MM.1S (cell line): Measurements from ENCODE around the gene DOK6.
"Not testable (repeated sequence)": the region's sequence is repeated elsewhere in the genome, so short reads cannot be mapped to it uniquely, and the experiment has no call there.

Experiments
- DNase-seq: peaks from one replicate; pipeline ENCODE4 v3.0.0-alpha.2; 2015
- H2AFZ ChIP-seq: fragments of 300-600 bp; sonication (generic); 2 replicates; pipeline ENCODE4 v1.6.0; 2016; ENCODE audit warnings: antibody characterized with exemption, low read length
- H3F3A ChIP-seq: fragments of 300-600 bp; sonication (generic); 2 replicates; pipeline ENCODE4 v1.6.1; 2016; ENCODE audit warnings: mild to moderate bottlenecking, antibody characterized with exemption, low read length, moderate library complexity, mixed read lengths; ENCODE audit not compliant: insufficient read depth
- H3K27ac ChIP-seq: fragments of 300-600 bp; sonication (generic); 2 replicates; pipeline ENCODE4 v1.5.1; 2016; ENCODE audit warnings: mild to moderate bottlenecking, low read length
- H3K27me3 ChIP-seq: fragments of 300-600 bp; sonication (generic); replicated peaks from 2 replicates; pipeline ENCODE4 v1.6.0; 2016; ENCODE audit warnings: low read length; ENCODE audit not compliant: insufficient read depth
- H3K36me3 ChIP-seq: fragments of 300-600 bp; sonication (generic); replicated peaks from 2 replicates; pipeline ENCODE4 v1.6.1; 2016; ENCODE audit warnings: mild to moderate bottlenecking, low read length, mixed read lengths; ENCODE audit not compliant: insufficient read depth
- H3K4me1 ChIP-seq: fragments of 300-600 bp; sonication (generic); 2 replicates; pipeline ENCODE4 v1.6.1; 2016; ENCODE audit warnings: low read length, mixed read lengths
- H3K4me2 ChIP-seq: fragments of 300-600 bp; sonication (generic); 2 replicates; pipeline ENCODE4 v1.6.0; 2016; ENCODE audit warnings: low read depth, low read length
- H3K4me3 ChIP-seq: fragments of 300-600 bp; sonication (generic); 2 replicates; pipeline ENCODE4 v1.5.1; 2016; ENCODE audit warnings: low read length, mixed read lengths
- H3K79me2 ChIP-seq: fragments of 300-600 bp; sonication (generic); 2 replicates; pipeline ENCODE4 v1.6.1; 2016; ENCODE audit warnings: mixed run types, low read length, mixed read lengths
- H3K9ac ChIP-seq: fragments of 300-600 bp; sonication (generic); 2 replicates; pipeline ENCODE4 v1.6.1; 2016; ENCODE audit warnings: low read length, mixed read lengths
- H3K9me2 ChIP-seq: fragments of 300-600 bp; sonication (generic); replicated peaks from 2 replicates; pipeline ENCODE4 v1.6.1; 2016; ENCODE audit warnings: mild to moderate bottlenecking, low read length, mixed read lengths; ENCODE audit not compliant: insufficient read depth
- H3K9me3 ChIP-seq: fragments of 300-600 bp; sonication (generic); replicated peaks from 2 replicates; pipeline ENCODE4 v1.6.1; 2016; ENCODE audit warnings: mild to moderate bottlenecking, low read length, mixed read lengths; ENCODE audit not compliant: insufficient read depth
- H4K20me1 ChIP-seq: fragments of 300-600 bp; sonication (generic); 2 replicates; pipeline ENCODE4 v1.6.1; 2016; ENCODE audit warnings: mild to moderate bottlenecking, low read length, moderate library complexity, mixed read lengths; ENCODE audit not compliant: insufficient read depth
- EZH2 ChIP-seq: fragments of 300-600 bp; sonication (generic); optimal IDR thresholded peaks from 2 replicates; pipeline ENCODE3; 2017; ENCODE audit warnings: low read depth, mild to moderate bottlenecking, antibody characterized with exemption, low read length, mixed read lengths
- EZH2phosphoT487 ChIP-seq: fragments of 300-600 bp; sonication (generic); IDR thresholded peaks from 2 replicates; pipeline ENCODE4 v1.6.1; 2018; ENCODE audit warnings: antibody characterized with exemption, low read length
- TF ChIP-seq, protein P1 (sequence below): fragments of 300-600 bp; sonication (generic); IDR thresholded peaks from 2 replicates; pipeline ENCODE4 v1.5.1; 2016; ENCODE audit warnings: antibody characterized with exemption, low read length, mixed read lengths

Gene DOK6

GRCh38 chr18:69820538-69820937 is 419.9 kb downstream of the DOK6 start:
- H3K36me3 ChIP-seq = no peaks in the 10 kb centered on the region
- TF ChIP-seq, protein P1, sequence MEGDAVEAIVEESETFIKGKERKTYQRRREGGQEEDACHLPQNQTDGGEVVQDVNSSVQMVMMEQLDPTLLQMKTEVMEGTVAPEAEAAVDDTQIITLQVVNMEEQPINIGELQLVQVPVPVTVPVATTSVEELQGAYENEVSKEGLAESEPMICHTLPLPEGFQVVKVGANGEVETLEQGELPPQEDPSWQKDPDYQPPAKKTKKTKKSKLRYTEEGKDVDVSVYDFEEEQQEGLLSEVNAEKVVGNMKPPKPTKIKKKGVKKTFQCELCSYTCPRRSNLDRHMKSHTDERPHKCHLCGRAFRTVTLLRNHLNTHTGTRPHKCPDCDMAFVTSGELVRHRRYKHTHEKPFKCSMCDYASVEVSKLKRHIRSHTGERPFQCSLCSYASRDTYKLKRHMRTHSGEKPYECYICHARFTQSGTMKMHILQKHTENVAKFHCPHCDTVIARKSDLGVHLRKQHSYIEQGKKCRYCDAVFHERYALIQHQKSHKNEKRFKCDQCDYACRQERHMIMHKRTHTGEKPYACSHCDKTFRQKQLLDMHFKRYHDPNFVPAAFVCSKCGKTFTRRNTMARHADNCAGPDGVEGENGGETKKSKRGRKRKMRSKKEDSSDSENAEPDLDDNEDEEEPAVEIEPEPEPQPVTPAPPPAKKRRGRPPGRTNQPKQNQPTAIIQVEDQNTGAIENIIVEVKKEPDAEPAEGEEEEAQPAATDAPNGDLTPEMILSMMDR = no peak
- TF ChIP-seq EZH2phosphoT487 (no peak), EZH2 (no peak)
- no peaks in the 10 kb centered on the region for H3K9me3 ChIP-seq
- DNase-seq = no peak
- H3K4me2 ChIP-seq = no peak overlapping the region
- H3K9ac ChIP-seq = no peak overlapping the region
- H3K79me2 ChIP-seq = no peaks in the 10 kb centered on the region
- H3K9me2 ChIP-seq = no peaks in the 10 kb centered on the region
- no peaks in the 10 kb centered on the region for H4K20me1 ChIP-seq
- H3K27me3 ChIP-seq = no peaks in the 10 kb centered on the region
- H3F3A ChIP-seq = no peaks in the 10 kb centered on the region
- H2AFZ ChIP-seq = no peak overlapping the region
- H3K4me3 ChIP-seq = no peak overlapping the region
- no peak overlapping the region for H3K27ac ChIP-seq
- H3K4me1 ChIP-seq = no peaks in the 10 kb centered on the region

GRCh38 chr18:69830189-69830588 is 429.5 kb downstream of the DOK6 start:
- Histone ChIP-seq H2AFZ (no peak overlapping the region), H3K4me2 (no peak overlapping the region), H3K27me3 (no peaks in the 10 kb centered on the region), H3K9me3 (no peaks in the 10 kb centered on the region), H4K20me1 (no peaks in the 10 kb centered on the region), H3K9ac (no peak overlapping the region), H3K4me3 (no peak overlapping the region), H3F3A (no peaks in the 10 kb centered on the region), H3K4me1 (no peaks in the 10 kb centered on the region), H3K9me2 (no peaks in the 10 kb centered on the region), H3K27ac (no peak overlapping the region), H3K36me3 (no peaks in the 10 kb centered on the region), H3K79me2 (no peaks in the 10 kb centered on the region)
- TF ChIP-seq EZH2 (no peak), EZH2phosphoT487 (no peak)
- TF ChIP-seq, protein P1 = no peak
- DNase-seq = no peak

GRCh38 chr18:69834980-69835379 is 434.3 kb downstream of the DOK6 start:
- not testable (repeated sequence) for H3K27ac ChIP-seq, H3K79me2 ChIP-seq, H3K4me2 ChIP-seq, H2AFZ ChIP-seq, H3K9me3 ChIP-seq, H3F3A ChIP-seq, DNase-seq, H3K36me3 ChIP-seq, H3K4me1 ChIP-seq, H3K4me3 ChIP-seq, H3K9me2 ChIP-seq, H3K27me3 ChIP-seq, H4K20me1 ChIP-seq, H3K9ac ChIP-seq

DNA sequence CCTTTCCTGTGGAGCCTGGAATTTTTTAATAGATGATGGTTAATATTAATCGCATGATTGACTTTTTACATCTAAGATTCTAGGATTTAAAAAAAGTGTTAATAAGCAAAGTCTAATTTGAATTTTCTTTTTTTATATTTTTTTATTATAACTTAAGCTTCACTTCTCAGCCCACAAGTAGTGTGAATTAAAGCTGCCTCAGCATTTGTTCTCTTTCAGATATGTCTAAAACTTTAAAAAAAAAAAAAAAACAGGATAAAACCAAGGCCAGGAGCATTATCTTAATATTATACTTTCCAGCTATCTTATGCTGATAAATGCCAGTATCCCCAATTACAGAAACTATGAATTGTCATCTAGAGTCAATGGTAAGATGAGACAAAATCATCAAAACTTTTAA is 437.3 kb downstream of the DOK6 start:
- H3K9me2 ChIP-seq = no peaks in the 10 kb centered on the region
- H3K4me2 ChIP-seq = no peak overlapping the region

More for the DNA sequence above, 437.3 kb downstream of the DOK6 start:
- H3K27ac ChIP-seq = no peak overlapping the region
- no peak overlapping the region for H3K4me3 ChIP-seq
- H3K9ac ChIP-seq = no peak overlapping the region
- no peaks in the 10 kb centered on the region for H4K20me1 ChIP-seq
- no peak for TF ChIP-seq EZH2
- TF ChIP-seq EZH2phosphoT487 = no peak
- TF ChIP-seq, protein P1 = no peak
- H3K36me3 ChIP-seq = no peaks in the 10 kb centered on the region
- no peak overlapping the region for H2AFZ ChIP-seq
- DNase-seq = no peak
- no peaks in the 10 kb centered on the region for H3K9me3 ChIP-seq
- no peaks in the 10 kb centered on the region for H3K4me1 ChIP-seq
- no peaks in the 10 kb centered on the region for H3K79me2 ChIP-seq
- H3K27me3 ChIP-seq = no peaks in the 10 kb centered on the region
- H3F3A ChIP-seq = no peaks in the 10 kb centered on the region
